Measurements from ENCODE around the gene BRD8. TPM values are rescaled to one million over a fixed set of nuclear protein-coding genes. Genes with fewer than 3 reads are reported as not detected.

BRD8 gene, protein sequence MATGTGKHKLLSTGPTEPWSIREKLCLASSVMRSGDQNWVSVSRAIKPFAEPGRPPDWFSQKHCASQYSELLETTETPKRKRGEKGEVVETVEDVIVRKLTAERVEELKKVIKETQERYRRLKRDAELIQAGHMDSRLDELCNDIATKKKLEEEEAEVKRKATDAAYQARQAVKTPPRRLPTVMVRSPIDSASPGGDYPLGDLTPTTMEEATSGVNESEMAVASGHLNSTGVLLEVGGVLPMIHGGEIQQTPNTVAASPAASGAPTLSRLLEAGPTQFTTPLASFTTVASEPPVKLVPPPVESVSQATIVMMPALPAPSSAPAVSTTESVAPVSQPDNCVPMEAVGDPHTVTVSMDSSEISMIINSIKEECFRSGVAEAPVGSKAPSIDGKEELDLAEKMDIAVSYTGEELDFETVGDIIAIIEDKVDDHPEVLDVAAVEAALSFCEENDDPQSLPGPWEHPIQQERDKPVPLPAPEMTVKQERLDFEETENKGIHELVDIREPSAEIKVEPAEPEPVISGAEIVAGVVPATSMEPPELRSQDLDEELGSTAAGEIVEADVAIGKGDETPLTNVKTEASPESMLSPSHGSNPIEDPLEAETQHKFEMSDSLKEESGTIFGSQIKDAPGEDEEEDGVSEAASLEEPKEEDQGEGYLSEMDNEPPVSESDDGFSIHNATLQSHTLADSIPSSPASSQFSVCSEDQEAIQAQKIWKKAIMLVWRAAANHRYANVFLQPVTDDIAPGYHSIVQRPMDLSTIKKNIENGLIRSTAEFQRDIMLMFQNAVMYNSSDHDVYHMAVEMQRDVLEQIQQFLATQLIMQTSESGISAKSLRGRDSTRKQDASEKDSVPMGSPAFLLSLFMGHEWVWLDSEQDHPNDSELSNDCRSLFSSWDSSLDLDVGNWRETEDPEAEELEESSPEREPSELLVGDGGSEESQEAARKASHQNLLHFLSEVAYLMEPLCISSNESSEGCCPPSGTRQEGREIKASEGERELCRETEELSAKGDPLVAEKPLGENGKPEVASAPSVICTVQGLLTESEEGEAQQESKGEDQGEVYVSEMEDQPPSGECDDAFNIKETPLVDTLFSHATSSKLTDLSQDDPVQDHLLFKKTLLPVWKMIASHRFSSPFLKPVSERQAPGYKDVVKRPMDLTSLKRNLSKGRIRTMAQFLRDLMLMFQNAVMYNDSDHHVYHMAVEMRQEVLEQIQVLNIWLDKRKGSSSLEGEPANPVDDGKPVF
- total RNA-seq = 13.3 and 22.1 TPM in 2 replicates

DNA sequence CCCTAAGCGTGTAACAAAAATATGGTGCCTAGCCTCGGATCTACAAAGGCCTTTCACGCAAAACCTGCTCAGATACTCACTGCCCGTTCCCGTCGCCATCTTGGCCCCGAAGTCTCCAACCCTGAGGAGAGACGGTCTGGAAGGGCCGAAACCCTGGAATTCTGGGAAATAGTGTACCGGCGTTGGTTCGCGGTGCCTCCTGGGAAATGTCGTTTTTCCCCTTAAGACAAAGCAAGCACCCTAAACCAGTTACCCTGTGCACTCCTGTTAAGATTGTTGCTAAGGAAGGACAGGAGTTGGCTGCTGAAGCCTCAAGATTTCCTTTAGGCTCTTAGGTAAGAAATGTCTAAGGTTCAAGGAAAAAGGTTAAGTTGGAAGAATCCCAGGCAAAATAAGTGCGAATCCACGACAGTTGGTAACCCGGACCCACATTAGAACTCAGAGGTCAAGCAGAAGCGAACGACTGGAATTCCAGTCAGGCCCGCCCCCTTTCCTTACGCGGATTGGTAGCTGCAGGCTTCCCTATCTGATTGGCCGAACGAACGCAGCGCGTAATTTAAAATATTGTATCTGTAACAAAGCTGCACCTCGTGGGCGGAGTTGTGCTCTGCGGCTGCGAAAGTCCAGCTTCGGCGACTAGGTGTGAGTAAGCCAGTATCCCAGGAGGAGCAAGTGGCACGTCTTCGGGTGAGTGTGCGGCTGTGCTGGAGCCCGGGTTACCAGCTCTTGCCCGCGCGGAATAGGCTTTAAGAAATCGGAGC lies at the start of gene BRD8, which contains the start of gene KIF20A:
Gene BRD8, minus strand, starts transcription at position 115 of the 761 bp plus-strand sequence. Its CDS starts 16 bp downstream, at position 99.
Gene KIF20A, plus strand, starts transcription at position 597 of the 761 bp plus-strand sequence. CDS start 569 bp downstream, outside the sequence.

DNA sequence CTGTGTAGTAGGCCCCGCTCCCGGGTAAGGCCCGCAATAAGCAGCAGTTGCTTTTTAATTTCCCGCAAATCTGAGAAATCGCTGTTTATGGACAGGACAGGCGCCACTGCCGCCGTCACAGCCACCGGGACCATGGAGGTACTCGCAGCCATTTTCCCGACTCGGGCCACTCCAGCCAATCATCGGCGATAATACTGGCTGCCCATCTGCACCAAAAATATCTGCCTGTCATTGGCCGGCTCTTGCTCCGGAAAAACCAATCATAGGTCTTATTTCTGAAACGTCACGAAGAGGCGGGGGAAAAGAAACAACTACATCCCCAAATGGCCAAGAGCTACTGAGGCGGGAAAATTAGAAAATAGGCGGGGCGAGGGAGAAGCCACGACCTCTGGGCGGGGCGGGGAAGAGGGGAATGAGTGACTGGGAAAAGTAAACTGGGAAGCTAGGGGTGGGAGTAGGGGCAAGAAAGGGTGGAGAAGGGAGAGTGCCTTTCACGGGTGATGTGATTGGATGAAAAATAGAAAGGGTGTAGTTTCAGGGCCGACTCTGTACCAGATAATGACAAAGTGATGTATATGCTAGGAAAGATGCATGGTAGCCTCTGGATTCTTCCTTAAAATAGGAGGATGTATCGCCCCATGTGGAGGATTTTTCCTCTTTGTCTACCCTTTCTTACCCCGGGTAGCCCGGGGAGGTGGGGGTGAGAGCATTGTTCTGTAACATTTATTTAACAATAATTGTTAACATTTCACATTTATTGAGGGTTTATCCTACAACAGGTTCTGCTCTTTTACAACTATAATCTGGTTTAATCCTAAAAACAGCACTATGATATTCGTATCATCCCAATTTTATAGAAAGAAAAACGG lies 35.0 kb upstream of the BRD8 start, which contains the start of gene CDC23:
Gene CDC23, minus strand, starts transcription at position 163 of the 869 bp plus-strand sequence. Its CDS starts 11 bp downstream, at position 152.

DNA sequence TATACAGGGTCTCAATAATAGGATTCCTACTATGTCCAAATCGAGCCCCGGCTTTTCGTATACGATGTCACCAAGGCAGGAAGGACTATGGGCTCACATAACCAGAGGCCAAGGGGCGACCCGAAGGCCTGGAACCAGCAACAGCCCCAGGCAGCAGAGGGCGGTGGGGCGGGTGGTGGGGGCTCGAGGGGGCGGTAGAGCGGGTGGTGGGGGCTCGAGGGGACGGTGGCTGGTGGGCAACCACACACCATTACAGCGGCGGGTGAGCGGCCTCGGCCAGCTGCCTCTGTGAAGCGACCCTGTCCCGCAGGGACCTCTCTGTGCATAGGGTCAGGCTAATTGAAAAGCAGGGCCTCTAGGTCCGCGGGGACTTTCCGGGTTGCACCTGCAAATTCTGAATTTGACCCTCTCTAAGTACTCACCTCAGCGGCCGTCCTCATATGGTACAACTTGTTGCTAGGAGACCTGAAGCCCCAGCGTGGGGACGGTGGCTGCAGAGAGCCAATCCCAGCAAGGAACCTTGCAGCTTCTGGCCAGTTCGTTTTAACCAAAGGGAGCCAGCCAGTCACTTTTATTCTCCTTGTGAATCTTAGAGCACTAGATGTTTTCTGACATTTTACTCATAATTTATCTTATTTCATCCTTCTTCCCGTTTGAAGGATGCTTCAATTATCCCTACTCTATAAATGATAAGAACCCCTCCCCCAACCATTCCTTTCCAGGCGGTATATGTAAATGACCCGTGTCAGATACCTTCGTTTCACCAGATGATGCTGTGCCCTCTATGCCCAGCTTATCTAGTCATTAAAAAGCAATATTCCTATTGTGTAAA lies 39.3 kb downstream of the BRD8 start, which contains the start of gene NME5:
Gene NME5, minus strand, starts transcription at position 480 of the 832 bp plus-strand sequence. CDS start 648 bp downstream, outside the sequence.

Other genes starting within 250 kb of the BRD8 start
- 10.9 and 18.2 TPM in 2 replicates for gene FAM13B, start 145.6 kb downstream of the BRD8 start, total RNA-seq
- not detected in 2 replicates for gene WNT8A, start 94.6 kb downstream of the BRD8 start, total RNA-seq
- under 0.01 and 1.9 TPM in 2 replicates for gene NME5, start 39.2 kb downstream of the BRD8 start, total RNA-seq
- gene KIF20A, start 482 bp upstream of the BRD8 start, total RNA-seq = 0.07 and 0.34 TPM in 2 replicates
- gene CDC23, start 34.7 kb upstream of the BRD8 start, total RNA-seq = 31.4 and 32.7 TPM in 2 replicates
- gene GFRA3, start 96.0 kb upstream of the BRD8 start, total RNA-seq = not detected in 2 replicates
- gene CDC25C, start 153.2 kb upstream of the BRD8 start, total RNA-seq = 0.07 and 0.34 TPM in 2 replicates
- gene FAM53C, start 159.6 kb upstream of the BRD8 start, total RNA-seq = 22.2 and 25.4 TPM in 2 replicates
- gene KDM3B, start 174.1 kb upstream of the BRD8 start, total RNA-seq = 40.0 and 64.7 TPM in 2 replicates

Measured in nasal cavity respiratory epithelium epithelial cell of viscerocranial mucosa (primary cell).